ENCODE measurements around the gene TBC1D22A. TPM values are rescaled to one million over a fixed set of nuclear protein-coding genes. Genes with fewer than 3 reads are reported as not detected.

The TBC1D22A gene
- total and polyA plus RNA-seq, 2 experiments from 2014 or later = 9.6 to 13.3 TPM

- Mint-ChIP-seq H3K9me3 (no peaks in the 10 kb centered on the region), H3K27me3 (ENCODE audit: insufficient read depth, low read depth, poor library complexity) (peaks cover 18% of the 10 kb centered on the region), H3K4me1 (peaks cover 52% of the 10 kb centered on the region), H3K36me3 (ENCODE audit: low read depth) (0 out of 3 replicates have a peak, but pooled peaks cover 2% of the 10 kb centered on the region), H3K27ac (no peak overlapping the region), H3K4me3 (no peak overlapping the region)
- Histone ChIP-seq H3K27me3 (ENCODE audit: insufficient read depth) (no peaks in the 10 kb centered on the region), H3K9me2 (ENCODE audit: insufficient read depth) (no peaks in the 10 kb centered on the region), H4K20me1 (replicated peaks; ENCODE audit: insufficient read depth) (peaks cover 7% of the 10 kb centered on the region), H3K79me2 (replicated peaks; ENCODE audit: insufficient read depth) (peaks cover 54% of the 10 kb centered on the region), H2AFZ (no peak overlapping the region), H3K4me1 (ENCODE audit: insufficient read depth) (peaks cover 19% of the 10 kb centered on the region), H3K27ac (ENCODE audit: low read depth) (no peak overlapping the region), H3K4me2 (no peak overlapping the region), H3F3A (replicated peaks; ENCODE audit: low read depth) (peaks cover 13% of the 10 kb centered on the region; the same call in 1 of the 2 replicates), H3K4me3 (no peak overlapping the region), H3K36me3 (ENCODE audit: insufficient read depth) (no peaks in the 10 kb centered on the region)
- ATAC-seq (no peak), DNase-seq (ENCODE audit: low spot score) (no peak)
- TF ChIP-seq ZNF114 (CRISPR knock-in tag; IDR thresholded peaks at IDR 0.05) (no peak), CREB1 (CRISPR knock-in tag; IDR thresholded peaks at IDR 0.05; ENCODE audit: low read depth) (no peak), STAT1 (IDR thresholded peaks at IDR 0.05; ENCODE audit: unreplicated experiment) (no peak), REST (IDR thresholded peaks at IDR 0.05; ENCODE audit: unreplicated experiment) (no peak)
Measured at GRCh38 chr22:46734830-46735453, 27.5 kb upstream of the TBC1D22A start.

- H3K4me1 ChIP-seq (ENCODE audit: insufficient read depth) = peaks cover 19% of the 10 kb centered on the region
- peak; percentile 49 for DNase-seq (ENCODE audit: low spot score)
- H3K4me3 Mint-ChIP-seq = peak overlapping the region; percentile 94
- TF ChIP-seq, protein P1, sequence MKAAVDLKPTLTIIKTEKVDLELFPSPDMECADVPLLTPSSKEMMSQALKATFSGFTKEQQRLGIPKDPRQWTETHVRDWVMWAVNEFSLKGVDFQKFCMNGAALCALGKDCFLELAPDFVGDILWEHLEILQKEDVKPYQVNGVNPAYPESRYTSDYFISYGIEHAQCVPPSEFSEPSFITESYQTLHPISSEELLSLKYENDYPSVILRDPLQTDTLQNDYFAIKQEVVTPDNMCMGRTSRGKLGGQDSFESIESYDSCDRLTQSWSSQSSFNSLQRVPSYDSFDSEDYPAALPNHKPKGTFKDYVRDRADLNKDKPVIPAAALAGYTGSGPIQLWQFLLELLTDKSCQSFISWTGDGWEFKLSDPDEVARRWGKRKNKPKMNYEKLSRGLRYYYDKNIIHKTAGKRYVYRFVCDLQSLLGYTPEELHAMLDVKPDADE (IDR thresholded peaks at IDR 0.05) = no peak
- TF ChIP-seq REST (IDR thresholded peaks at IDR 0.05; ENCODE audit: unreplicated experiment) = no peak
- TF ChIP-seq, protein P2, sequence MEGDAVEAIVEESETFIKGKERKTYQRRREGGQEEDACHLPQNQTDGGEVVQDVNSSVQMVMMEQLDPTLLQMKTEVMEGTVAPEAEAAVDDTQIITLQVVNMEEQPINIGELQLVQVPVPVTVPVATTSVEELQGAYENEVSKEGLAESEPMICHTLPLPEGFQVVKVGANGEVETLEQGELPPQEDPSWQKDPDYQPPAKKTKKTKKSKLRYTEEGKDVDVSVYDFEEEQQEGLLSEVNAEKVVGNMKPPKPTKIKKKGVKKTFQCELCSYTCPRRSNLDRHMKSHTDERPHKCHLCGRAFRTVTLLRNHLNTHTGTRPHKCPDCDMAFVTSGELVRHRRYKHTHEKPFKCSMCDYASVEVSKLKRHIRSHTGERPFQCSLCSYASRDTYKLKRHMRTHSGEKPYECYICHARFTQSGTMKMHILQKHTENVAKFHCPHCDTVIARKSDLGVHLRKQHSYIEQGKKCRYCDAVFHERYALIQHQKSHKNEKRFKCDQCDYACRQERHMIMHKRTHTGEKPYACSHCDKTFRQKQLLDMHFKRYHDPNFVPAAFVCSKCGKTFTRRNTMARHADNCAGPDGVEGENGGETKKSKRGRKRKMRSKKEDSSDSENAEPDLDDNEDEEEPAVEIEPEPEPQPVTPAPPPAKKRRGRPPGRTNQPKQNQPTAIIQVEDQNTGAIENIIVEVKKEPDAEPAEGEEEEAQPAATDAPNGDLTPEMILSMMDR (conservative IDR thresholded peaks at IDR 0.05; ENCODE audit: low read depth in 2 of 2) = no peak
- no peak for TF ChIP-seq CREB1 (CRISPR knock-in tag; IDR thresholded peaks at IDR 0.05; ENCODE audit: low read depth)
- no peak for TF ChIP-seq STAT1 (IDR thresholded peaks at IDR 0.05; ENCODE audit: unreplicated experiment)
- TF ChIP-seq JUNB (IDR thresholded peaks at IDR 0.05; ENCODE audit: unreplicated experiment) = no peak
Measured at GRCh38 chr22:46735747-46736608, 26.5 kb upstream of the TBC1D22A start.

More at GRCh38 chr22:46735747-46736608, 26.5 kb upstream of the TBC1D22A start:
- H2AFZ ChIP-seq = no peak overlapping the region
- no peak overlapping the region for H3K27ac ChIP-seq (ENCODE audit: low read depth)
- H3K36me3 ChIP-seq (ENCODE audit: insufficient read depth) = no peaks in the 10 kb centered on the region
- peak; percentile 16 for ATAC-seq
- Mint-ChIP-seq H3K4me1 (peaks cover 46% of the 10 kb centered on the region), H3K27me3 (ENCODE audit: insufficient read depth, low read depth, poor library complexity) (peaks cover 22% of the 10 kb centered on the region), H3K27ac (no peak overlapping the region; the same call in 1 of the 2 replicates), H3K9me3 (no peaks in the 10 kb centered on the region), H3K36me3 (ENCODE audit: low read depth) (0 out of 3 replicates have a peak, but pooled peaks cover 2% of the 10 kb centered on the region)
- peaks cover 7% of the 10 kb centered on the region for H4K20me1 ChIP-seq (replicated peaks; ENCODE audit: insufficient read depth)
- H3K4me3 ChIP-seq = peak overlapping the region; percentile 90; the same call in 1 of the 2 replicates
- H3K4me2 ChIP-seq = peak overlapping the region; percentile 94
- no peaks in the 10 kb centered on the region for H3K9me2 ChIP-seq (ENCODE audit: insufficient read depth)
- peaks cover 13% of the 10 kb centered on the region; the same call in 1 of the 2 replicates for H3F3A ChIP-seq (replicated peaks; ENCODE audit: low read depth)
- peaks cover 43% of the 10 kb centered on the region for H3K79me2 ChIP-seq (replicated peaks; ENCODE audit: insufficient read depth)
- no peaks in the 10 kb centered on the region for H3K27me3 ChIP-seq (ENCODE audit: insufficient read depth)
